ENCODE measurements around the gene WDR20. TPM values are rescaled to one million over a fixed set of nuclear protein-coding genes. Genes with fewer than 3 reads are reported as not detected.
"Not testable (repeated sequence)": the region's sequence is repeated elsewhere in the genome, so short reads cannot be mapped to it uniquely, and the experiment has no call there.

Gene WDR20
- total RNA-seq, 2 donors from 2014 or later, result 30.1 to 34.2 TPM

DNA sequence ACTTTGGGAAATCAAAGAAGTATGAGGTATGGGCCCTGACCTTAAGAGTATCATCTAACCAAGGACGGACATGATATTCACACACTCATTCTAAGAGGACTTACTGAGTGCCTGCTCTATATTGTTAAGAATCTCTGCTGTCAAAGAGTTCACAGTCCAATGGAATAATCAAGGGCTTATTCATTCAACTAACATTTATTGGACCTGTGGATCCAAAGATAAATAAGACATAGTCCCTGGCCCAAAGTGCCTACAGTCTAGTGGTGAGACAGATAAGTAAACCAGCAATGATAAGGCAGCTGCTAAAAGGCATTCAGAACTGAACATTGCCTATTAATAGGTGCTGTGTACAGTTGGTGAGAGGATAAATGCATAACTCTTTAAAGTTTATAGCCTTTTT lies 11.0 kb downstream of the WDR20 start:
- peaks cover 0 to 39% of the 10 kb centered on the region in 2 donors for H3K36me3 Mint-ChIP-seq
- no peak overlapping the region for H3K27ac Mint-ChIP-seq
- ATAC-seq, result no peak
- no peaks in the 10 kb centered on the region for H3K9me3 Mint-ChIP-seq
- no peak for DNase-seq (ENCODE audit: low spot score in 2 of 2)

DNA sequence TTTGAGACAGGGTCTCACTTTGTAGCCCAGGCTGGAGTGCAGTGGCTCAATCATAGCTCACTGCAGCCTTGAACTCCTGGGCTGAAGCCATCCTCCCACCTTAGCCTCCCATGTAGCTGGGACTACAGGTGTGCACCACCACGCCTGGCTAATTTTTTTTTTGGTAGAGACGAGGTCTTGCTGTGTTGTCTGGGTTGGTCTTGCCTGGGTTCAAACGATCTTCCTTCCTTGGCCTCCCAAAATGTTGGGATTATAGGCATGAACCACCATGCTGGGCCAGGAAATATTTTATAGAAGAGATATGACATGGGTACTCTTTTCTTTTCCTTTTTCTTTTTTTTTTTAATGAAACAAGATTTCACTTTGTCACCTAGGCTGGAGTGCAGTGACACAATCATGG lies 11.7 kb downstream of the WDR20 start:
- H3K36me3 Mint-ChIP-seq, result peaks cover 0 to 39% of the 10 kb centered on the region in 2 donors
- not testable (repeated sequence) for DNase-seq (ENCODE audit: low spot score in 2 of 2); H3K27ac Mint-ChIP-seq; H3K9me3 Mint-ChIP-seq; ATAC-seq

- Mint-ChIP-seq H3K36me3 (peaks cover 0 to 32% of the 10 kb centered on the region in 2 donors), H3K27ac (peak overlapping the region in 1 of 2 donors; percentile 6), H3K9me3 (no peaks in the 10 kb centered on the region)
- DNase-seq (ENCODE audit: low spot score in 2 of 2) (no peak), ATAC-seq (no peak)
Measured at GRCh38 chr14:102154121-102154520, 14.4 kb downstream of the WDR20 start.

DNA sequence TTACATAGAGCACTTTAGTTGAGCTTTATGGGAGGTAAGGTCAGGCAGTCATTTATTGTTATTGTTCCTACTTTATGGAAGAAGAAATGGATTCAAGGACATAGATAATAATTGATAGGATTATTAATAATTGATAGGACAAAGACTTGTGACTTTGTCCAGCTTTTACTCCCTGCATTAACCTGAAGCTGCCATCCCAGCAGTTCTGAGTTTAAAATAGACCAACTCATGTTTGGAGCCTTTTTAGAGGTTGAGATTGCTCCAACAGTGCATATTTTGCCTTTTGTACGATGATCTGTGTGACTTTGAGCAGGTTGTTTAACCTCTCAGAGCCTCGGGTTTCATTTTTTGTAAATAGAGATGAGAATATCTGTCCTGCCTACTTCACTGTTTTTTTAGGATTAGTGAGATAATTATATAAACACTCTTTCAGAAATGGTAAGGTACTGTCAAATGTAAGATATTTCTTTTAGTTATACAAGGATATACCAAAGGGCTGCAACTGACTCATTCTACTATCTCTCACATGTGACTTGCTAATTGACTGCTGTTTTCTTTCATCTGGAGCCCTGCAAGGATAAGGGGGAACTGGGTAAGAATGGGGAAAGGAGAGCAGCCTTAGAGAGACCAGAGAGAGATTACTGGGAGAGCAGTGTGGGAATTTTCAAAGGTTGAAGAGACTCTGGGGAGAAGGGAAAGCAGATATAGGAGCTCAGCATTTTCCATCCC lies 15.3 kb downstream of the WDR20 start:
- Mint-ChIP-seq H3K36me3 (peaks cover 0 to 32% of the 10 kb centered on the region in 2 donors), H3K9me3 (no peaks in the 10 kb centered on the region), H3K27ac (peak overlapping the region in 1 of 2 donors; percentile 14)
- ATAC-seq (peak; percentile 26 to 43), DNase-seq (ENCODE audit: low spot score in 2 of 2) (no peak)

- Mint-ChIP-seq H3K9me3 (no peaks in the 10 kb centered on the region), H3K27ac (peak overlapping the region in 1 of 2 donors; percentile 51), H3K36me3 (peaks cover under 1 to 13% of the 10 kb centered on the region in 2 donors)
- DNase-seq (ENCODE audit: low spot score in 2 of 2) (no peak), ATAC-seq (peak in 1 of 2 donors; percentile 14)
Measured at GRCh38 chr14:102157346-102157745, 17.6 kb downstream of the WDR20 start.

- DNase-seq (ENCODE audit: low spot score in 2 of 2) (no peak), ATAC-seq (no peak)
- Mint-ChIP-seq H3K9me3 (no peaks in the 10 kb centered on the region), H3K27ac (peak overlapping the region in 1 of 2 donors; percentile 17), H3K36me3 (peaks cover 1 to 5% of the 10 kb centered on the region in 2 donors)
Measured at GRCh38 chr14:102158797-102159196, 19.1 kb downstream of the WDR20 start.

DNA sequence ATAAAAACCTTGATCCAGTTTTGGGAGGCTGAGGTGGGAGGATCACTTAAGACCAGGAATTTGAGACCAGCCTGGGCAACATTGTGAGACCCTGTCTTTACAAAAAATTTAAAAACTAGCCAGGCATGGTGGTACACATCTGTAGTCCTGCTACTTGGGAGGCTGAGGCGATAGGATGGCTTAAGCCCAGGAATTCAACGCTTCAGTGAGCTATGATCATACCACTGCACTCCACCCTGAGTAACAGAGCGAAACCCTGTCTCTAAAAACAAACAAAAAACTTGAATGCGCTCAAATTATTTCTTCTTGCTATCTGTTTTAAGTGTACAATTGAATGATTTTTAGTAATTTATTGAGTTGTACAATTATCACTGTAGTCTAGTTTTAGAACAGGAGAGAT lies 20.1 kb downstream of the WDR20 start:
- Mint-ChIP-seq H3K9me3 (peaks cover 0 to 4% of the 10 kb centered on the region in 2 donors), H3K27ac (peak overlapping the region in 1 of 2 donors; percentile 23), H3K36me3 (peaks cover 9 to 12% of the 10 kb centered on the region in 2 donors)
- ATAC-seq (no peak), DNase-seq (ENCODE audit: low spot score in 2 of 2) (no peak)

GRCh38 chr14:102162487-102162886 lies 22.8 kb downstream of the WDR20 start:
- ATAC-seq (no peak), DNase-seq (ENCODE audit: low spot score in 2 of 2) (no peak)
- peaks cover 0 to 4% of the 10 kb centered on the region in 2 donors for H3K9me3 Mint-ChIP-seq
- peak overlapping the region in 1 of 2 donors; percentile 44 for H3K27ac Mint-ChIP-seq
- peaks cover 9 to 12% of the 10 kb centered on the region in 2 donors for H3K36me3 Mint-ChIP-seq

DNA sequence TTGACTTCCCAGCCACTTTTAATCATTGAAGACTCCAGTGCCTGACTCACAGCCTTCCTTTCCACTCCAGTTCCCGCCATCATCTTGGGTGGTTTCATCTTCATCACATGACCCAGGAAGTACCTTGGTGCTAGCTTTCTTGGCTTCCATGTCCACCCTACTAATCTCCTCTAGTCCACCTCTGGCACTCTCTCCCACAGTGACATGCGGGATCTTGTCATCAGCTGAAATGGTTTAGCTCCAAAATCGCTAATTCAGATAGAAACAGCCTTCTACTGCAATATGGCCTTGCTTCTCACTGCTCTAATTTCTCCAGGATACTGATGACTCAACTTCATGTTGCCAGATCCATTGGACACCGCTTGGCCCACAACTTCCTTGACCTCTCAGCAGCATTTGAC lies 24.5 kb downstream of the WDR20 start:
- no peak overlapping the region for H3K27ac Mint-ChIP-seq
- no peak for ATAC-seq
- peaks cover 9 to 12% of the 10 kb centered on the region in 2 donors for H3K36me3 Mint-ChIP-seq

GRCh38 chr14:102164965-102165364 lies 25.3 kb downstream of the WDR20 start:
- ATAC-seq, result no peak
- DNase-seq (ENCODE audit: low spot score in 2 of 2), result no peak
- Mint-ChIP-seq H3K27ac (no peak overlapping the region), H3K36me3 (peaks cover 9 to 12% of the 10 kb centered on the region in 2 donors), H3K9me3 (peaks cover 0 to 4% of the 10 kb centered on the region in 2 donors)

More for the DNA sequence above, 24.5 kb downstream of the WDR20 start:
- peaks cover 0 to 4% of the 10 kb centered on the region in 2 donors for H3K9me3 Mint-ChIP-seq
- DNase-seq (ENCODE audit: low spot score in 2 of 2), result no peak

GRCh38 chr14:102170061-102170460 lies 30.4 kb downstream of the WDR20 start:
- H3K27ac Mint-ChIP-seq, result no peak overlapping the region

GRCh38 chr14:102171173-102172020 lies 31.7 kb downstream of the WDR20 start:
- Mint-ChIP-seq H3K9me3 (no peaks in the 10 kb centered on the region), H3K36me3 (peaks cover 0 to 14% of the 10 kb centered on the region in 2 donors), H3K27ac (peak overlapping the region in 1 of 2 donors; percentile 12)
- DNase-seq (ENCODE audit: low spot score in 2 of 2), result no peak
- ATAC-seq, result peak in 1 of 2 donors; percentile 84

More at GRCh38 chr14:102170061-102170460, 30.4 kb downstream of the WDR20 start:
- no peak for ATAC-seq
- Mint-ChIP-seq H3K36me3 (peaks cover 0 to 3% of the 10 kb centered on the region in 2 donors), H3K9me3 (no peaks in the 10 kb centered on the region)
- no peak for DNase-seq (ENCODE audit: low spot score in 2 of 2)

DNA sequence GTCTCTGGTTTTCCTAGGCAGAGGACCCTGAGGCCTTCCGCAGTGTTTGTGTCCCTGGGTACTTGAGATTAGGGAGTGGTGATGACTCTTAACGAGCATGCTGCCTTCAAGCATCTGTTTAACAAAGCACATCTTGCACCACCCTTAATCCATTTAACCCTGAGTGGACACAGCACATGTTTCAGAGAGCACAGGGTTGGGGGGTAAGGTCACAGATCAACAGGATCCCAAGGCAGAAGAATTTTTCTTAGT lies 32.2 kb downstream of the WDR20 start:
- H3K36me3 Mint-ChIP-seq, result peaks cover 0 to 20% of the 10 kb centered on the region in 2 donors
- not testable (repeated sequence) for ATAC-seq; H3K27ac Mint-ChIP-seq; H3K9me3 Mint-ChIP-seq; DNase-seq (ENCODE audit: low spot score in 2 of 2)

GRCh38 chr14:102172721-102173120 lies 33.0 kb downstream of the WDR20 start:
- not testable (repeated sequence) for DNase-seq (ENCODE audit: low spot score in 2 of 2); H3K27ac Mint-ChIP-seq; H3K9me3 Mint-ChIP-seq; ATAC-seq
- peaks cover 0 to 24% of the 10 kb centered on the region in 2 donors for H3K36me3 Mint-ChIP-seq

DNA sequence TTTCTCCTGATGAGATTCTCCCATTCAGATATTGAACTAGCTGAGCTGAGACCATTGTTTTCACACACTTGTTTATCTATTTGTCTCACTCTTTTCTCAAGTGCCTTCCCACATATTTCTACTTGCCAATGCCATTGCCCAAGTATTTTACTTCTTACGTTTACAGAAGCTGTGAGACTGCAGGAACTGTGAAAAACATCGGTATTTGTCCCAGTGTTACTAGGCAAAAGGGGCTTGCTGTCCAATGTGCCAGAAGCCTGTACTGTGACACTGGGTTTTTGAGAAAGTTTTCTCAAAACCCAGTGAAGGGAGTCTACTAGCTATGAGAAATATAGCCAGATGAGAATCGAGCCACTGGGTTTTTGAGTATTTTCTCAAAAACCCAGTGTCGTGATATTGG lies 37.5 kb downstream of the WDR20 start:
- peaks cover 0 to 24% of the 10 kb centered on the region in 2 donors for H3K36me3 Mint-ChIP-seq
- no peaks in the 10 kb centered on the region for H3K9me3 Mint-ChIP-seq
- DNase-seq (ENCODE audit: low spot score in 2 of 2) (no peak), ATAC-seq (no peak)
- H3K27ac Mint-ChIP-seq, result peak overlapping the region in 1 of 2 donors; percentile 44

- H3K9me3 Mint-ChIP-seq, result no peaks in the 10 kb centered on the region
- DNase-seq (ENCODE audit: low spot score in 2 of 2) (no peak), ATAC-seq (no peak)
- no peak overlapping the region for H3K27ac Mint-ChIP-seq
- peaks cover 0 to 24% of the 10 kb centered on the region in 2 donors for H3K36me3 Mint-ChIP-seq
Measured at GRCh38 chr14:102178806-102179205, 39.1 kb downstream of the WDR20 start.
